NCI-H748 treated with DMSO at 0.1 percent for 48 hours (cell line): Measurements from ENCODE around the gene SNX15.

Experiments
- DNase-seq: peaks from one replicate; lab custom pipeline; 2025; lab: John Stamatoyannopoulos, UW

Gene SNX15

GRCh38 chr11:65056999-65057398 lies 29.8 kb downstream of the SNX15 start:
- DNase-seq: no peak

- DNase-seq: no peak
Measured at GRCh38 chr11:65057526-65057925, 30.3 kb downstream of the SNX15 start.

GRCh38 chr11:65058012-65058411 lies 30.8 kb downstream of the SNX15 start:
- DNase-seq: no peak

GRCh38 chr11:65058419-65059054 lies 31.3 kb downstream of the SNX15 start, which contains the start of gene NAALADL1:
NAALADL1 (minus strand) TSS chr11:65058553; CDS start chr11:65058521, 32 bp downstream.
- no peak for DNase-seq

- DNase-seq: no peak
Measured at GRCh38 chr11:65059523-65059922, 32.3 kb downstream of the SNX15 start.

- no peak for DNase-seq
Measured at GRCh38 chr11:65059959-65060824, 33.0 kb downstream of the SNX15 start.

GRCh38 chr11:65060913-65061408 lies 33.7 kb downstream of the SNX15 start:
- no peak for DNase-seq

- DNase-seq: no peak
Measured at GRCh38 chr11:65063532-65063931, 36.3 kb downstream of the SNX15 start.

GRCh38 chr11:65064847-65065240 lies 37.6 kb downstream of the SNX15 start:
- no peak for DNase-seq

GRCh38 chr11:65065851-65066250 lies 38.6 kb downstream of the SNX15 start:
- DNase-seq: no peak

GRCh38 chr11:65066315-65066714 lies 39.1 kb downstream of the SNX15 start:
- no peak for DNase-seq

GRCh38 chr11:65066805-65067291 lies 39.6 kb downstream of the SNX15 start:
- no peak for DNase-seq

- DNase-seq: no peak
Measured at GRCh38 chr11:65067446-65067845, 40.2 kb downstream of the SNX15 start.

GRCh38 chr11:65069217-65069616 lies 42.0 kb downstream of the SNX15 start:
- no peak for DNase-seq

GRCh38 chr11:65071907-65072630 lies 44.8 kb downstream of the SNX15 start:
- no peak for DNase-seq

- DNase-seq: no peak
Measured at GRCh38 chr11:65072631-65072966, 45.4 kb downstream of the SNX15 start.

GRCh38 chr11:65077451-65077850 lies 50.2 kb downstream of the SNX15 start:
- no peak for DNase-seq

- no peak for DNase-seq
Measured at GRCh38 chr11:65078151-65078550, 50.9 kb downstream of the SNX15 start.

- no peak for DNase-seq
Measured at GRCh38 chr11:65078786-65079342, 51.6 kb downstream of the SNX15 start.

- no peak for DNase-seq
Measured at GRCh38 chr11:65083134-65083833, 56.0 kb downstream of the SNX15 start.

GRCh38 chr11:65083834-65084597 lies 56.8 kb downstream of the SNX15 start, which contains the start of the genes CDCA5 and ZFPL1:
CDCA5 (minus strand) TSS chr11:65084040; CDS start chr11:65083978, 62 bp downstream.
ZFPL1 (plus strand) TSS chr11:65084222; CDS start chr11:65084699, 477 bp downstream.
- DNase-seq: peak; percentile 82
